ENCODE results near the gene KCNJ4.

Gene KCNJ4

DNA sequence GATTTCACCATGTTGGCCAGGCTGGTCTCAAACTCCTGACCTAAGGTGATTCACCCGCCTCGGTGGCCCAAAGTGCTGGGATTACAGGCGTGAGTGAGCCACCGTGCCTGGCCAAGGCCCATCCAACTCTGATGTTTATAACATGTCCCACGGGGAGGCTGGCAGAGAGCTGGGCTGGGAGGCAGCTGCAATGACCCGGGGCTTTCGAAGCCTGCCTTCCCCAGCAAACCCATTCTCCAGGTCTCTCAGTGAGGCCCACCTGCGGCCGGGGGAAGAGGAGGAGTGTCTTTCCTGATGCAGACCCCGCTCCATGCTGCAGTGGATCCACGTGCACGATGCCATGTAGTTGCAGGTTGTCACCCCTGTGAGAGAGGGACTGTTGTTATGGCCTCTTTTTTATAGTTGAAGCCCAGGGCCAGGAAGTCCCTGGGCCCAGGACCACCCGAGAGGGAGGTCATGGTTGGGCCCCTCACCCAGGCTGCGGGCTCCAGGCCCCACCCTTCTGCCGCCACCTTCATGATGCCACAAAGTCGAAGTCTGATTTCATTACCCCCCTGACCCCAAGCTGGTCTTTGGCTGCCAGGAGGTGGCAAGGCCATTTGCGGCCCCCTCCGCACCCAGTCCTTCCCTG, 38.3 kb downstream of the KCNJ4 start:
- no peak for ATAC-seq
- no peak for TF ChIP-seq SNAI2 (CRISPR knock-in tag; IDR thresholded peaks at IDR 0.05)
- TF ChIP-seq BACH2 (CRISPR knock-in tag; IDR thresholded peaks at IDR 0.05; ENCODE audit: borderline replicate concordance): no peak
- no peak for TF ChIP-seq ESRRG (CRISPR knock-in tag; IDR thresholded peaks at IDR 0.05)
- no peak for TF ChIP-seq GLIS3 (CRISPR knock-in tag; IDR thresholded peaks at IDR 0.05)
- TF ChIP-seq, protein P1, sequence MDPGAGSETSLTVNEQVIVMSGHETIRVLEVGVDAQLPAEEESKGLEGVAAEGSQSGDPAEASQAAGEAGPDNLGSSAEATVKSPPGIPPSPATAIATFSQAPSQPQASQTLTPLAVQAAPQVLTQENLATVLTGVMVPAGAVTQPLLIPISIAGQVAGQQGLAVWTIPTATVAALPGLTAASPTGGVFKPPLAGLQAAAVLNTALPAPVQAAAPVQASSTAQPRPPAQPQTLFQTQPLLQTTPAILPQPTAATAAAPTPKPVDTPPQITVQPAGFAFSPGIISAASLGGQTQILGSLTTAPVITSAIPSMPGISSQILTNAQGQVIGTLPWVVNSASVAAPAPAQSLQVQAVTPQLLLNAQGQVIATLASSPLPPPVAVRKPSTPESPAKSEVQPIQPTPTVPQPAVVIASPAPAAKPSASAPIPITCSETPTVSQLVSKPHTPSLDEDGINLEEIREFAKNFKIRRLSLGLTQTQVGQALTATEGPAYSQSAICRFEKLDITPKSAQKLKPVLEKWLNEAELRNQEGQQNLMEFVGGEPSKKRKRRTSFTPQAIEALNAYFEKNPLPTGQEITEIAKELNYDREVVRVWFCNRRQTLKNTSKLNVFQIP (CRISPR knock-in tag; IDR thresholded peaks at IDR 0.05; ENCODE audit: borderline replicate concordance, low read depth): no peak
- TF ChIP-seq ZNF565 (CRISPR knock-in tag; conservative IDR thresholded peaks at IDR 0.05; ENCODE audit: low read depth): no peak
- TF ChIP-seq ISL1 (CRISPR knock-in tag; IDR thresholded peaks at IDR 0.05): no peak
- no peak for TF ChIP-seq ZFP30 (CRISPR knock-in tag; IDR thresholded peaks at IDR 0.05)
- TF ChIP-seq, protein P2, sequence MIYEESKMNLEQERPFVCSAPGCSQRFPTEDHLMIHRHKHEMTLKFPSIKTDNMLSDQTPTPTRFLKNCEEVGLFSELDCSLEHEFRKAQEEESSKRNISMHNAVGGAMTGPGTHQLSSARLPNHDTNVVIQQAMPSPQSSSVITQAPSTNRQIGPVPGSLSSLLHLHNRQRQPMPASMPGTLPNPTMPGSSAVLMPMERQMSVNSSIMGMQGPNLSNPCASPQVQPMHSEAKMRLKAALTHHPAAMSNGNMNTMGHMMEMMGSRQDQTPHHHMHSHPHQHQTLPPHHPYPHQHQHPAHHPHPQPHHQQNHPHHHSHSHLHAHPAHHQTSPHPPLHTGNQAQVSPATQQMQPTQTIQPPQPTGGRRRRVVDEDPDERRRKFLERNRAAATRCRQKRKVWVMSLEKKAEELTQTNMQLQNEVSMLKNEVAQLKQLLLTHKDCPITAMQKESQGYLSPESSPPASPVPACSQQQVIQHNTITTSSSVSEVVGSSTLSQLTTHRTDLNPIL (CRISPR knock-in tag; IDR thresholded peaks at IDR 0.05; ENCODE audit: low read depth): no peak
- no peak for TF ChIP-seq RARB (CRISPR knock-in tag; IDR thresholded peaks at IDR 0.05)

DNA sequence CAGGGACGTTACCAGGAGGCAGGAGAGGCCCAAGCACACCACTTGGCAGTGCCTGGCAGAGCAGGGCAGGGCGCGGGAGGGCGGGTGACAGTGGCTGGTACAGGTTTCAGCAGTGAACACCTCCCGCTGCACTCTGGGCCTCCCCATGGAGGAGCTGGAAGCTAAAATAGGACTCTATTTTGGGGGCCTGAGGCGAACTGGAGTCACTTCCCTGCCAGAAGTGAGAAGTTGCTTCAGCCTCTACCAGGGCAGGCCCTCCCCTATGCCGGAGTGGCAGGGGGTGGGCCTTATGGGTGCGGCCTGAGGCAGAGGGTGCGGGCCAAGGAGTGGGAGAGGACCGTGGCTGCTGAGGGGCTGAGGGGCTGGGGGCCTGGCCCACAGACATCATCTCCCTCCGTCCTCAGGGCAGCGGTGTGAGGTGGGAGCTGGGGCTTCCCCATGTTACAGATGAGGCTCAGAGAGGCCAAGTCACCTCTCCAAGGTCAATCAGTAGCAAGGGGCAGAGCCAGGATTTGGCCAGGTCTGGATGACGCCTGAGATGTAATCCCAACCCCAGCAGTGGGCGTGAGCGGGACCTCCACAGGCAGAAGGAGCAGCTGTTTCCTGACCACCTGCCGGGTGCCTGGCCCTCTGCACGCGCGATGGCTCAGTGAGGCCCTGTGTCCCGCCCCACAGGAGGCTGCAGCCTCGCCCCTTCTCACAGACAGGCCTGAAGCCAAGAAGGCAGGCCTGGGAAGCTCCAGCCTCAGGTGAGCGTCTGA, 39.3 kb downstream of the KCNJ4 start:
- no peak for ATAC-seq
- no peak for TF ChIP-seq PPARA (CRISPR knock-in tag; IDR thresholded peaks at IDR 0.05; ENCODE audit: borderline replicate concordance)
- no peak for TF ChIP-seq SNAI2 (CRISPR knock-in tag; IDR thresholded peaks at IDR 0.05)
- TF ChIP-seq GLIS3 (CRISPR knock-in tag; IDR thresholded peaks at IDR 0.05): no peak

DNA sequence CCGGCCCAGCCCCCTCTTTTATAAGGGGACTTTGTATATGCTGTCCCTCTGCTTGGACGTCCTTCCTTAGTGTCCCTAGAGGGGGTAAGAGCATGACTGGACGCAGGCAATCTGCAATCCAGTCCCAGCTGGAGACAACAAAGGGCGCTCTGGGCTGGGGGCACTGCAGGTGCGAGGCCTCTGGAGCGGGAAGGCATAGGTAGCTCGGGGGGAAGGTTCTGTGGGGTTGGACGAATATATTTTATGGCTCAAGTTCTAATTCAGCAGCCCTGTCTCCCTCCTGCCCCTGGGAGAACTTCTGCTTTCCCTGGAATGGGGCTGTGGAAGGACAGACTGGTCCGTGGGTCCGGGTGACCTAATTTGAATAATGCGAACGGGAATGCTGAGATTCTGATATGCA, 40.0 kb downstream of the KCNJ4 start:
- no peak for ATAC-seq
- TF ChIP-seq, protein P1 (CRISPR knock-in tag; IDR thresholded peaks at IDR 0.05; ENCODE audit: borderline replicate concordance, low read depth): no peak
- TF ChIP-seq ISL1 (CRISPR knock-in tag; IDR thresholded peaks at IDR 0.05): no peak
- TF ChIP-seq ZNF70 (CRISPR knock-in tag; IDR thresholded peaks at IDR 0.05): no peak
- TF ChIP-seq, protein P3, sequence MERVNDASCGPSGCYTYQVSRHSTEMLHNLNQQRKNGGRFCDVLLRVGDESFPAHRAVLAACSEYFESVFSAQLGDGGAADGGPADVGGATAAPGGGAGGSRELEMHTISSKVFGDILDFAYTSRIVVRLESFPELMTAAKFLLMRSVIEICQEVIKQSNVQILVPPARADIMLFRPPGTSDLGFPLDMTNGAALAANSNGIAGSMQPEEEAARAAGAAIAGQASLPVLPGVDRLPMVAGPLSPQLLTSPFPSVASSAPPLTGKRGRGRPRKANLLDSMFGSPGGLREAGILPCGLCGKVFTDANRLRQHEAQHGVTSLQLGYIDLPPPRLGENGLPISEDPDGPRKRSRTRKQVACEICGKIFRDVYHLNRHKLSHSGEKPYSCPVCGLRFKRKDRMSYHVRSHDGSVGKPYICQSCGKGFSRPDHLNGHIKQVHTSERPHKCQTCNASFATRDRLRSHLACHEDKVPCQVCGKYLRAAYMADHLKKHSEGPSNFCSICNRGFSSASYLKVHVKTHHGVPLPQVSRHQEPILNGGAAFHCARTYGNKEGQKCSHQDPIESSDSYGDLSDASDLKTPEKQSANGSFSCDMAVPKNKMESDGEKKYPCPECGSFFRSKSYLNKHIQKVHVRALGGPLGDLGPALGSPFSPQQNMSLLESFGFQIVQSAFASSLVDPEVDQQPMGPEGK (CRISPR knock-in tag; IDR thresholded peaks at IDR 0.05; ENCODE audit: borderline replicate concordance): no peak
- no peak for TF ChIP-seq BACH2 (CRISPR knock-in tag; IDR thresholded peaks at IDR 0.05; ENCODE audit: borderline replicate concordance)
- TF ChIP-seq ARNTL (CRISPR knock-in tag; IDR thresholded peaks at IDR 0.05; ENCODE audit: borderline replicate concordance, low read depth): no peak
- TF ChIP-seq ESRRG (CRISPR knock-in tag; IDR thresholded peaks at IDR 0.05): no peak
- TF ChIP-seq SNAI2 (CRISPR knock-in tag; IDR thresholded peaks at IDR 0.05): no peak

DNA sequence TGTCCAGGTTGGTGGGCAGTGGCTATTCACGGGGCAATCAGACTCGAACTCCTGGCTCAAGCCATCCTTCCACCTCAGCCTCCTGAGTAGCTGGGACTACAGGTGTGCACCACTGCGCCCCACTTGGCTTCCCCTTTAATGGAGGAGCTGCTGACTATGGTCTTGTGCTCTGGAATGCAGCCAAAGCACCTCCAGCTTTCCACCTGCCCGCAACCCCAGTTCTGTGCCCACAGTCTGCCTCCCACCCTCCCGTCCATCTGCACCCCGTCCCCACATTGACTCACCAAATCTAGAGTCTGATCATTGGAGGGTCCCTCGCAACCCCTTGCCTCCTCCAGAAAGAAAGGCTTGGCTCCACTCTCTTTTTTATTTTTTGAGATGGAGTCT, 41.0 kb downstream of the KCNJ4 start:
- TF ChIP-seq, protein P4, sequence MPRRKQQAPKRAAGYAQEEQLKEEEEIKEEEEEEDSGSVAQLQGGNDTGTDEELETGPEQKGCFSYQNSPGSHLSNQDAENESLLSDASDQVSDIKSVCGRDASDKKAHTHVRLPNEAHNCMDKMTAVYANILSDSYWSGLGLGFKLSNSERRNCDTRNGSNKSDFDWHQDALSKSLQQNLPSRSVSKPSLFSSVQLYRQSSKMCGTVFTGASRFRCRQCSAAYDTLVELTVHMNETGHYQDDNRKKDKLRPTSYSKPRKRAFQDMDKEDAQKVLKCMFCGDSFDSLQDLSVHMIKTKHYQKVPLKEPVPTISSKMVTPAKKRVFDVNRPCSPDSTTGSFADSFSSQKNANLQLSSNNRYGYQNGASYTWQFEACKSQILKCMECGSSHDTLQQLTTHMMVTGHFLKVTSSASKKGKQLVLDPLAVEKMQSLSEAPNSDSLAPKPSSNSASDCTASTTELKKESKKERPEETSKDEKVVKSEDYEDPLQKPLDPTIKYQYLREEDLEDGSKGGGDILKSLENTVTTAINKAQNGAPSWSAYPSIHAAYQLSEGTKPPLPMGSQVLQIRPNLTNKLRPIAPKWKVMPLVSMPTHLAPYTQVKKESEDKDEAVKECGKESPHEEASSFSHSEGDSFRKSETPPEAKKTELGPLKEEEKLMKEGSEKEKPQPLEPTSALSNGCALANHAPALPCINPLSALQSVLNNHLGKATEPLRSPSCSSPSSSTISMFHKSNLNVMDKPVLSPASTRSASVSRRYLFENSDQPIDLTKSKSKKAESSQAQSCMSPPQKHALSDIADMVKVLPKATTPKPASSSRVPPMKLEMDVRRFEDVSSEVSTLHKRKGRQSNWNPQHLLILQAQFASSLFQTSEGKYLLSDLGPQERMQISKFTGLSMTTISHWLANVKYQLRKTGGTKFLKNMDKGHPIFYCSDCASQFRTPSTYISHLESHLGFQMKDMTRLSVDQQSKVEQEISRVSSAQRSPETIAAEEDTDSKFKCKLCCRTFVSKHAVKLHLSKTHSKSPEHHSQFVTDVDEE (CRISPR knock-in tag; IDR thresholded peaks at IDR 0.05): no peak
- no peak for TF ChIP-seq GLIS3 (CRISPR knock-in tag; IDR thresholded peaks at IDR 0.05)
- TF ChIP-seq BACH2 (CRISPR knock-in tag; IDR thresholded peaks at IDR 0.05; ENCODE audit: borderline replicate concordance): no peak
- no peak for TF ChIP-seq RARB (CRISPR knock-in tag; IDR thresholded peaks at IDR 0.05)
- TF ChIP-seq ZNF70 (CRISPR knock-in tag; IDR thresholded peaks at IDR 0.05): no peak
- no peak for TF ChIP-seq ZNF8 (CRISPR knock-in tag; IDR thresholded peaks at IDR 0.05)
- no peak for TF ChIP-seq ISL1 (CRISPR knock-in tag; IDR thresholded peaks at IDR 0.05)
- TF ChIP-seq, protein P1 (CRISPR knock-in tag; IDR thresholded peaks at IDR 0.05; ENCODE audit: borderline replicate concordance, low read depth): no peak
- TF ChIP-seq ZFP3 (CRISPR knock-in tag; IDR thresholded peaks at IDR 0.05): no peak
- TF ChIP-seq ZFP30 (CRISPR knock-in tag; IDR thresholded peaks at IDR 0.05): no peak
- TF ChIP-seq SNAI2 (CRISPR knock-in tag; IDR thresholded peaks at IDR 0.05): no peak
- TF ChIP-seq, protein P2 (CRISPR knock-in tag; IDR thresholded peaks at IDR 0.05; ENCODE audit: low read depth): no peak
- TF ChIP-seq ZNF565 (CRISPR knock-in tag; conservative IDR thresholded peaks at IDR 0.05; ENCODE audit: low read depth): no peak
- TF ChIP-seq, protein P5, sequence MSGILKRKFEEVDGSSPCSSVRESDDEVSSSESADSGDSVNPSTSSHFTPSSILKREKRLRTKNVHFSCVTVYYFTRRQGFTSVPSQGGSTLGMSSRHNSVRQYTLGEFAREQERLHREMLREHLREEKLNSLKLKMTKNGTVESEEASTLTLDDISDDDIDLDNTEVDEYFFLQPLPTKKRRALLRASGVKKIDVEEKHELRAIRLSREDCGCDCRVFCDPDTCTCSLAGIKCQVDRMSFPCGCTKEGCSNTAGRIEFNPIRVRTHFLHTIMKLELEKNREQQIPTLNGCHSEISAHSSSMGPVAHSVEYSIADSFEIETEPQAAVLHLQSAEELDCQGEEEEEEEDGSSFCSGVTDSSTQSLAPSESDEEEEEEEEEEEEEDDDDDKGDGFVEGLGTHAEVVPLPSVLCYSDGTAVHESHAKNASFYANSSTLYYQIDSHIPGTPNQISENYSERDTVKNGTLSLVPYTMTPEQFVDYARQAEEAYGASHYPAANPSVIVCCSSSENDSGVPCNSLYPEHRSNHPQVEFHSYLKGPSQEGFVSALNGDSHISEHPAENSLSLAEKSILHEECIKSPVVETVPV (CRISPR knock-in tag; IDR thresholded peaks at IDR 0.05): no peak
- no peak for ATAC-seq
